GM19328 (cell line): Measurements from ENCODE around the gene FSCN2.

Source experiments
- ATAC-seq: cut with Tn5 transposase; IDR thresholded peaks from one replicate; pipeline ENCODE4 v1.9.1; 2021; ENCODE audit warnings: mild to moderate bottlenecking, moderate library complexity; ENCODE audit not compliant: unreplicated experiment

Gene FSCN2

GRCh38 chr17:81489998-81490992, 37.9 kb upstream of the FSCN2 start:
- ATAC-seq, result no peak

DNA sequence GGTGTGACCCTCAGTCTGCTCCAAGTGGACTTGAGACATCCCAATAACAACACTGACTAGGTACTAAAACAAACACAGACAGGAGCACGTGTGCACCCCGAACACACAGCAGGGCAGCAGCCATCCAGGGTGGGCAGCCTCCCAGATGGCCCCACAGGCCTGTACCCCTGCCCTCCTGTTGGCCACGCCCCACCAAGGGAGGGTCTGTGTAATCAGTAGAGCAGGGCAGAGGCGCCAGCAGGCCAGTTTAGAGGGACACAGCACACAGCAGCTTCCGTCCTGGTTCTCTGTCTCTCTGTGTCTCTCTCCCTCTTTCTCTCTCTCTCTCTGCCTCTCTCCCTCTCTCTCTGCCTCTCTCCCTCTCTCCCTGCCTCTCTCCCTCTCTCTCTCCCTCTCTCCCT, 37.0 kb upstream of the FSCN2 start:
- ATAC-seq, result no peak

GRCh38 chr17:81491761-81492160, 36.4 kb upstream of the FSCN2 start:
- ATAC-seq, result no peak

GRCh38 chr17:81492202-81492601, 36.0 kb upstream of the FSCN2 start:
- no peak for ATAC-seq

GRCh38 chr17:81492706-81493105, 35.5 kb upstream of the FSCN2 start:
- no peak for ATAC-seq

DNA sequence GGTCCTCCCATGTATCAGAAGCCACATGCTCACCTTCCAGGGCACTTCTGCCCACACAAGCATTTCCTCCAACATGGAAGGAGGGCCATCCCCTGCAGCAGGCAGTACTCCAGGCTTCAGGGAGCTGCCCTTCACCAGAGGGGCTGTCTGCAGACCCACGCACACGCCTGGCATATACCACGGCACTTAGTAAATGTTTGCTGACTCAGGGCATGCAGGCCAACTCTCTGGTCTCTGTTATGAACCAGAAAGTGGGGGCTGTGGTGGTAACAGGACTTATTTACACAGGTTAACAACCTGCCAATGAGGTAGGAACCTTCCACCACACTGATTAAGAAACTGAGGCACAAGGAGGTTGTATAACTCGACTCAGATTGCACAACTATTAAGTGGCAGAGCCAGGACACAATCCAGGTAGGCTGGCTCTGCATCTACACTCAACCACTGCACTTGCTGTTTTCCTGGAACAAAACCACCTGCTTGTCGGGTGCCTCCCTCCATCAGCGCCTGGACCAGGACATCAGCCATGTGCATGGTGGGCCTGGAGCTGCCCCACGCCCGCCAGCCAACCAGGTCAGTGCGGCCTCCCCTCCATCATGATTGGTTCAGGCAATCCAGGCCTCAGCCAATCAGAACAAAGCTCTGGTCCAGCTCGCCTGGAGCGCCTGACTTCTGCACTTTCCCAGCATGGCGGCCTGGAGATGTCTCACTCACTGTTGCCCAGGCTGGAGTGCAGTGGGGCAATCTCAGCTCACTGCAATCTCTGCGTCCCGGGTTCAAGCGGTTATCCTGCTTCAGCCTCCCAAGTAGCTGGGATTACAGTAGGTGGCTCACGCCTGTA, 34.8 kb upstream of the FSCN2 start:
- ATAC-seq, result no peak

GRCh38 chr17:81494626-81495377, 33.4 kb upstream of the FSCN2 start:
- no peak for ATAC-seq

DNA sequence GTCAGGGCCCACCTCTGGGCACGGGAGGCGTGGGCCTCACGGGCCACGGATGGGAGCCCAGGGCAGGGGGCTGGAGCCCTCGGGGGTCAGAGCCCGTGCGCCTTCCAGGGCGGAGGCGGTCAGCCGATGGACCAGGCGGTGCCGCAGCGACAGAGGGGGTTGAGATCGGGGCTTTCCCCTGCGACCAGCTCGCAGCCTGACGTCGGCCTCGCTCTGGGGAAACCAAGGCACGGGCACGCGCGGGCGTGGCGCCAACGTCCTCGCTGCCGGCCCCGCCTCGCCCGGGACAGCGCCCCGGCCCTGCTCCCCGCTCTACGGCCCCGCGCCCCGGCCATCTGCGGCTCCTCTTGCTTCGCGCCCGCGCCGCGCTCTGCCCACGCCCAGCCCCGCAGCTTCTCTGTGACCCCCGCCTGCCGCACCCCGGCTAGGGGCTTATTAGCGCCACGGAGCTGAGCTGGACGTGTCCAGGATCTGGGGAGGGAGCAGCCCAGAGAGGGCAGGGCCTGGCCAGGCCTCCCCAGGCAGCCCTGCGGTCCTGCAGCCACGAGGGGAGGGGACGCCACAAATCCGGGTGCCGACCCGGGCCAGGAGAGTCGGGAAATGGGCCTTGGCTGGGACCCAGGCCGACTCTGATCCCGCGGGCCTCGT, 29.1 kb upstream of the FSCN2 start:
- ATAC-seq, result no peak

DNA sequence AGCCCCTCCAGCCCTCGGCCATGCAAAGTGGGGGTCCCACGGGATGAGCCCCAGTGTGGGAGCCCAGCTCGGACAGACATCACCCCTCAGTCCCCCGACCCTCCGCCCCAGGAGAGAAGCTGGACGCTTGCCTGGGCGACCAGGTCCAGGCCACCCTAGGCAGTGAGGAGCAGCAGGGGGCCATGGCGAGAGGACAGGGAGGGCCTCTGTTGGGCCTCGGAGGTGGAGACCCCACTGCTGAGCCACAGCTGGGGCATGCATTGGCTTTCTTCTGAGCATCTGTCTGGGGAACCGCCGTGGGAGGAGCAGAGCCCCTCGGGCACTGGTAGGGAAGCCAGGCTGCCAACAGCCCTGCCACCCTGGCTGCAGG, 28.6 kb upstream of the FSCN2 start:
- no peak for ATAC-seq

DNA sequence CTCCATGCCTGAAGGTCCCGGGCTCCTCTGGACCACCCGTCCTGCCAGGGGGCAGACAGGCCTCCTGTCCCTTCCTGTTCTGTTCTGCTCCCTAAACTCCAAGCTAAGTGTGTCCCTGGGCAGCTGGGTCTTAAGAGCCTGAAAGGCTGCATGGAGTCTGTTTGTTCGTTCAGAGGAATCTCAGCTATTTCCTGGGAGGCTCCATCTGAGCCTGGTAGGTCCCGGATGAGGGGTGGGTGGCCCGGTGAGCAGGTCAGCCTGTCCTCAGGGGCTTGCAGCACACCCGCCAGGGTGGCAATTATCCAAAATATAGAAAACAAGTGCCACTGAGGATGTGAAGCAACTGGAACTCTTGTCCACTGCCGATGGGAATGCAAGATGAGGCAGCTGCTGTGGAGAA, 28.1 kb upstream of the FSCN2 start:
- ATAC-seq, result no peak

GRCh38 chr17:81502471-81503017, 25.6 kb upstream of the FSCN2 start:
- ATAC-seq, result no peak

GRCh38 chr17:81503619-81504018, 24.6 kb upstream of the FSCN2 start:
- no peak for ATAC-seq

DNA sequence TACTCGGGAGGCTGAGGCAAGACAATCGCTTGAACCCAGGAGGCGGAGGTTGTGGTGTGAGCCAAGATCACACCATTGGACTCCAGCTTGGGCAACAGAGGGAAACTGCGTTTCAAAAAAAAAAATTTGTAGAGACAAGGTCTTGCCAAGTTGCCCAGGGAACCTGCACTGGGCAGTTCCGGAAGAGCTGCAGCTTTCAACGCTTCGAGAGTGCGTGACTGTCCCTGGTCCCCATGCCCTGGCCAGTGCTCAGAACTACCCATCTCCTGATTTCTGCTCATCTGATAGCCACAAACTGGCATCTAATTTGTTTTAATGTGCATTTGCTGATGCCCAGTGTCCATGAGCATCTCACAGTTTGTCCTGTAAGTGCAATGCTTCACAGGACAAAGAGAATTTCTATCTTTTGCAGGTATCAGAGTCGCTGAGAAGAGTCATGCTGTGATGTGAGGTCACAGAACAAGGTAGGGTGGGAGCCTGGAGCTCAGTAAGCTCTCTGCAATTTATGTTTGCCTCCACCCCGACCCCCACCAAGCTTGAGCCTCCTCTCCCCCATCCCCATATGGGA, 19.5 kb upstream of the FSCN2 start:
- no peak for ATAC-seq

DNA sequence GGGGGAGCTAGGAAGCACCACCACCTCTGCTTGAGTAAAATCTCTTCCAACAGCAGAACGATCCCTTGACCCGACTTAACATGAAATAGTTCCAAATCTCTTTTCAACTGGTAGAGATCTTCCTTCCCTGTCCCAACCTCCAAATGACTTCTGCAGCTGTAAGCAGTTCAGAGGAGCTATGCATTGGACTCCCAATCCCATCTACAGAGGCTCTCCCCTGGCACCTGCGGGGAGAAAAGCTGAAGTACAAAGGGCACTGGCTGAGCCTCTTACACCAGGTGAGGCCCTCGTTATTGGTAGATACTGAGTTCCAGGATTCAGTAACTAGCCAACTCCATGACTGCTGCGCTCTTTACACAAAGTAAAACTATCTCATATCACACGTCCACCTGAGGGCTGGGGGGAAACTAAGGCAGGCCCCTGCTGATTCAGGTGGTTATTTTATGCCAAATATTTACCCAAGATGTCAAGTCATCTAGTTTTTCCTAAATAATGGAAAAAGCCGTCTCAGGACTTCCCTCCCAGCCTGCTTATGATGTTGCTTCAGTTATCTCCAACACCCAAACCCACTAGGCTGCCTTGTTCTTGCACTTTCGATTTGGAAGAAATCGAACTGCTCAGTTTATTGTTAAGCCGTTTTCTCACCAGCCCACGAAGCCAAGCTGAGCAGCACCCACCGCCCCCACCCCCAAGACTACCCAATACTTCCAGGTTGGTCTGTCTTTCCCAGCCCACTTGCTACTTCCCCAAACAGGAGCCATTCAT, 18.8 kb upstream of the FSCN2 start:
- no peak for ATAC-seq

GRCh38 chr17:81509972-81510784, 18.0 kb upstream of the FSCN2 start:
- no peak for ATAC-seq

- ATAC-seq, result no peak
These were observed 17.2 kb upstream of the FSCN2 start for GRCh38 chr17:81510785-81511553.

GRCh38 chr17:81511554-81511803, 16.7 kb upstream of the FSCN2 start:
- ATAC-seq, result no peak
